ENCODE results near the gene RASEF.

DNA sequence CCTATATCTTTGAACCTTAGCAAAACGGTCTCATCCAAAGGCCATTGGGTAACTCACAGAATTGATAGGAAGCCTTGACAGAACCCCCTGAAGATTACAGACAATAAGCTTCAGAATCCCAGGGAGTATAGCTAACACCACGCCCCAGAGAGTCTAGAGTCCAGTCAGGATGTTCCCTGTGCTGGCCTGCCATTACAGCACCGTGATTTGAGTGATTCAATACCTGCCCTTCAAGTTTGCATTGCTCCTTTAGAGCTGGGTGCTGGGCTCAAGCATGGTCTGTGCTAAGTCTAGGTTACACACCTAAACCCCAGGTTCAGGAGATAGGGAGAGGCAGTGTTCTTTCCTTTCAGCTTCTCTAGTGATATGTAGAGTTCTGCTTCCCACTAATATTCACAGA lies 90.5 kb downstream of the RASEF start:
- TF ChIP-seq, protein P1, sequence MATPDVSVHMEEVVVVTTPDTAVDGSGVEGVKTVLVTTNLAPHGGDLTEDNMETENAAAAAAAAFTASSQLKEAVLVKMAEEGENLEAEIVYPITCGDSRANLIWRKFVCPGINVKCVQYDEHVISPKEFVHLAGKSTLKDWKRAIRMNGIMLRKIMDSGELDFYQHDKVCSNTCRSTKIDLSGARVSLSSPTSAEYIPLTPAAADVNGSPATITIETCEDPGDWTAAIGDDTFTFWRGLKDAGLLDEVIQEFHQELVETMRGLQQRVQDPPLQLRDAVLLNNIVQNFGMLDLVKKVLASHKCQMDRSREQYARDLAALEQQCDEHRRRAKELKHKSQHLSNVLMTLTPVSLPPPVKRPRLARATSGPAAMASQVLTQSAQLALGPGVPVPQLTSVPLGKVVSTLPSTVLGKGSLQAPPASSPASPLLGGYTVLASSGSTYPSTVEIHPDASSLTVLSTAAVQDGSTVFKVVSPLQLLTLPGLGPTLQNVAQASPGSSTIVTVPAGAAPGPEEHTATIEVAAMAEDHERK (CRISPR knock-in tag; IDR thresholded peaks at IDR 0.05; ENCODE audit: low read depth) = no peak
- TF ChIP-seq ZC3H4 (CRISPR knock-in tag; IDR thresholded peaks at IDR 0.05; ENCODE audit: borderline replicate concordance) = no peak
- TF ChIP-seq, protein P2, sequence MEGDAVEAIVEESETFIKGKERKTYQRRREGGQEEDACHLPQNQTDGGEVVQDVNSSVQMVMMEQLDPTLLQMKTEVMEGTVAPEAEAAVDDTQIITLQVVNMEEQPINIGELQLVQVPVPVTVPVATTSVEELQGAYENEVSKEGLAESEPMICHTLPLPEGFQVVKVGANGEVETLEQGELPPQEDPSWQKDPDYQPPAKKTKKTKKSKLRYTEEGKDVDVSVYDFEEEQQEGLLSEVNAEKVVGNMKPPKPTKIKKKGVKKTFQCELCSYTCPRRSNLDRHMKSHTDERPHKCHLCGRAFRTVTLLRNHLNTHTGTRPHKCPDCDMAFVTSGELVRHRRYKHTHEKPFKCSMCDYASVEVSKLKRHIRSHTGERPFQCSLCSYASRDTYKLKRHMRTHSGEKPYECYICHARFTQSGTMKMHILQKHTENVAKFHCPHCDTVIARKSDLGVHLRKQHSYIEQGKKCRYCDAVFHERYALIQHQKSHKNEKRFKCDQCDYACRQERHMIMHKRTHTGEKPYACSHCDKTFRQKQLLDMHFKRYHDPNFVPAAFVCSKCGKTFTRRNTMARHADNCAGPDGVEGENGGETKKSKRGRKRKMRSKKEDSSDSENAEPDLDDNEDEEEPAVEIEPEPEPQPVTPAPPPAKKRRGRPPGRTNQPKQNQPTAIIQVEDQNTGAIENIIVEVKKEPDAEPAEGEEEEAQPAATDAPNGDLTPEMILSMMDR (CRISPR knock-in tag; IDR thresholded peaks at IDR 0.05) = no peak
- TF ChIP-seq ERF (CRISPR knock-in tag; IDR thresholded peaks at IDR 0.05) = no peak
- no peak for TF ChIP-seq FOSL1 (CRISPR knock-in tag; IDR thresholded peaks at IDR 0.05; ENCODE audit: borderline replicate concordance)
- no peak for TF ChIP-seq RFX5 (IDR thresholded peaks at IDR 0.05; ENCODE audit: low read depth, low read length)
- TF ChIP-seq SP1 (IDR thresholded peaks at IDR 0.05) = no peak
- no peak for TF ChIP-seq SP1 (CRISPR knock-in tag; IDR thresholded peaks at IDR 0.05)
- no peak for TF ChIP-seq SMAD3 (CRISPR knock-in tag; IDR thresholded peaks at IDR 0.05)
- TF ChIP-seq, protein P3, sequence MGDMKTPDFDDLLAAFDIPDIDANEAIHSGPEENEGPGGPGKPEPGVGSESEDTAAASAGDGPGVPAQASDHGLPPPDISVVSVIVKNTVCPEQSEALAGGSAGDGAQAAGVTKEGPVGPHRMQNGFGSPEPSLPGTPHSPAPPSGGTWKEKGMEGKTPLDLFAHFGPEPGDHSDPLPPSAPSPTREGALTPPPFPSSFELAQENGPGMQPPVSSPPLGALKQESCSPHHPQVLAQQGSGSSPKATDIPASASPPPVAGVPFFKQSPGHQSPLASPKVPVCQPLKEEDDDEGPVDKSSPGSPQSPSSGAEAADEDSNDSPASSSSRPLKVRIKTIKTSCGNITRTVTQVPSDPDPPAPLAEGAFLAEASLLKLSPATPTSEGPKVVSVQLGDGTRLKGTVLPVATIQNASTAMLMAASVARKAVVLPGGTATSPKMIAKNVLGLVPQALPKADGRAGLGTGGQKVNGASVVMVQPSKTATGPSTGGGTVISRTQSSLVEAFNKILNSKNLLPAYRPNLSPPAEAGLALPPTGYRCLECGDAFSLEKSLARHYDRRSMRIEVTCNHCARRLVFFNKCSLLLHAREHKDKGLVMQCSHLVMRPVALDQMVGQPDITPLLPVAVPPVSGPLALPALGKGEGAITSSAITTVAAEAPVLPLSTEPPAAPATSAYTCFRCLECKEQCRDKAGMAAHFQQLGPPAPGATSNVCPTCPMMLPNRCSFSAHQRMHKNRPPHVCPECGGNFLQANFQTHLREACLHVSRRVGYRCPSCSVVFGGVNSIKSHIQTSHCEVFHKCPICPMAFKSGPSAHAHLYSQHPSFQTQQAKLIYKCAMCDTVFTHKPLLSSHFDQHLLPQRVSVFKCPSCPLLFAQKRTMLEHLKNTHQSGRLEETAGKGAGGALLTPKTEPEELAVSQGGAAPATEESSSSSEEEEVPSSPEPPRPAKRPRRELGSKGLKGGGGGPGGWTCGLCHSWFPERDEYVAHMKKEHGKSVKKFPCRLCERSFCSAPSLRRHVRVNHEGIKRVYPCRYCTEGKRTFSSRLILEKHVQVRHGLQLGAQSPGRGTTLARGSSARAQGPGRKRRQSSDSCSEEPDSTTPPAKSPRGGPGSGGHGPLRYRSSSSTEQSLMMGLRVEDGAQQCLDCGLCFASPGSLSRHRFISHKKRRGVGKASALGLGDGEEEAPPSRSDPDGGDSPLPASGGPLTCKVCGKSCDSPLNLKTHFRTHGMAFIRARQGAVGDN (CRISPR knock-in tag; IDR thresholded peaks at IDR 0.05) = no peak
- no peak for TF ChIP-seq MXD4 (CRISPR knock-in tag; IDR thresholded peaks at IDR 0.05)
- no peak for TF ChIP-seq ZIK1 (CRISPR knock-in tag; IDR thresholded peaks at IDR 0.05; ENCODE audit: borderline replicate concordance, low read depth)
- no peak for TF ChIP-seq TCF7 (IDR thresholded peaks at IDR 0.05; ENCODE audit: low read depth)
- no peak for TF ChIP-seq SP4 (CRISPR knock-in tag; IDR thresholded peaks at IDR 0.05)
- TF ChIP-seq FOXM1 (CRISPR knock-in tag; IDR thresholded peaks at IDR 0.05) = no peak

Measured in HepG2 (cell line).